GM18505 (cell line): Measurements from ENCODE around the gene RSRP1.

Experiments used
- ATAC-seq: cut with Tn5 transposase; IDR thresholded peaks from one replicate; pipeline ENCODE4 v1.9.1; 2021; ENCODE audit not compliant: unreplicated experiment
- POLR2A ChIP-seq: IDR thresholded peaks from 4 replicates; pipeline ENCODE4 v1.6.1; 2011; ENCODE audit warnings: borderline replicate concordance; ENCODE audit not compliant: insufficient read depth, insufficient read length; ENCODE audit errors: extremely low read depth

Gene RSRP1

DNA sequence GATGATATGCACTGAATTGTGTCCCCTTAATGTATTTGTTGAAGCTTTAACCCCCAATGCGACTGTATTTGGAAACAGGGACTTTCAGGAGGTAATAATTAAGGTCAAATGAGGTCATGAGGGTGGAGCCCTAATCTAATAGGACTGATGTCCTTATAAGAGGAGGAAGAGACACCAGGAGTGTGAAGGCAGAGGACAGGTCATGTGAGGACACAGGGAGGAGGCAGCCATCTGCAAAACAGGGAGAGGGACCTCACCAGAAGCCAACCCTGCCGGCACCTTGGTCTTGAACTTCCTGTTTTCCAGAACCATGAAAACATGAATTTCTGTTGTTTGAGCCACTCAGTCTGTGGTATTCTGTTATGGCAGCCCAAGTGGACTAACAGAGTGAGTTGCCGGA lies 30.2 kb downstream of the RSRP1 start:
- no peak for ATAC-seq
- TF ChIP-seq POLR2A, result no peak

DNA sequence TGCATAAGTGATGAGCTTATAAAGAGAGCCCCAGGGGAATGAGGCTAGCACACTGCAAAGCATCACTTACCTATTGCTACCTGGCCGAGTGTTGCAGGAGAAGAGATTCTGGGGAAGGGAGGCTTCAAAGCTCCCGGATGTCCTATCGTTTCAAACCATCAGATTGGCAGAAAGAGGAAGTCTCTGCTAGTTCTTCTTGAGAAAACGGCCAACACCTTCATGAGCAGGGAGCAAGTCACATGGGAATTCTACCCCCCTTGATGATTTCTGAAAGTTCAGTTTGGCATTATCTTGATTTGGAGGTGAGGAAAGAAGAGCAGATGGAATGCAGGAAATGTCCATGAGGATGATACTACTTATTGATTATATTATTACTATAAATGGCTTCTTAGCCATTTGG lies 31.1 kb downstream of the RSRP1 start:
- TF ChIP-seq POLR2A, result no peak
- ATAC-seq, result no peak

DNA sequence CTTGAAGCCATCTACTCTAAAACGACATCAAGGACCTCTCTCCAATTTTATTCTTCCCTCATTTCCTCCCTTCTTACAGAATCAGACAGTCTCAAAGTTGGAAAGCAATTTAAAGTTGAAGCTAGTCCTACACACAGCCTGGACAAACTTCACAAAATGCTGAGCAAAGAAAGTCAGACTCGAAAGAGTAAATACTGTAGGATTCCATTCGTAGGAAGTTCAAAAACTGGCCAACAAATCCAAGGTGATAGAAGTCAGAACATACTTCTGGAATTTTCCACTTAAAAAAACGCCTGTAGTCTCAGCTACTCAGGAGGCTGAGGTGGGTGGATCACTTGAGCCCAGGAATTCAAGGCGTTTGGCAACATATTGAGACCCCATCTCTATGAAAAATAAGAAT lies 34.5 kb downstream of the RSRP1 start:
- no peak for TF ChIP-seq POLR2A
- no peak for ATAC-seq

DNA sequence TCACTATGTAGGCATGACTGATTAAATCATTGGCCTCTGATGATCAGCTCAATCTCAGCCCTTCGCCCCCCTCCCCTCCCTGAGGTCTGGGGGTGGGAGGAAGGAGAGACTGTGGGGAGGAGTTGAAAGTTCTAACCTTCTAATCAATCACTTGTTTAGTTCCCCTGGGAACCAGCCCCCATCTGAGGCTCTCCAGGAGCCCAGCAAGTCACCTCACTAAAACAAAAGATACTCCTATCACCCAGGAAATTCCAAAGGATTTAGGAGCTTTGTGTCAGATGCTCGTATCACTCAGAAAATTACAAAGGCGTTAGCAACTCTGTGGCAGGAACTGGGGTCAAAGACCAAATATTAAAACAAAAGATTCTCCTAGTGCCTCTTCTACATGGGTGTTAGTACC lies 36.5 kb downstream of the RSRP1 start:
- TF ChIP-seq POLR2A, result no peak
- ATAC-seq, result no peak

DNA sequence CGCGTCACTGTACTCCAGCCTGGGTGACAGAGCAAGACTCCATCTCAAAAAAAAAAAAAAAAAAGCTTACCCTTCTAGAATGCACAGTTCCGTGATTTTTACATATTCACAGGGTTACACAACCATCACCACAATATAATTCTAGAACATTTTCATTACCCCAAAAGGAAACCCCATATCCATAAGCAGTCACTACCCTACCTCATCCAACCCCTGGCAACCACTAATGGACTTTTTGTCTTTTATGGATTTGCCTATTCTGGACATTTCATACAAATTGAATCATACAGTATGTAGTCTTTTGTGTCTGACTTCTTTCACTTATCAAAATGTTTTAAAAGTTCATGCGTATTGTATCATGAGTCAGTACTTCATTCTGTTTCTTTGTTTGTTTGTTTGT lies 37.7 kb downstream of the RSRP1 start:
- TF ChIP-seq POLR2A, result no peak
- no peak for ATAC-seq

DNA sequence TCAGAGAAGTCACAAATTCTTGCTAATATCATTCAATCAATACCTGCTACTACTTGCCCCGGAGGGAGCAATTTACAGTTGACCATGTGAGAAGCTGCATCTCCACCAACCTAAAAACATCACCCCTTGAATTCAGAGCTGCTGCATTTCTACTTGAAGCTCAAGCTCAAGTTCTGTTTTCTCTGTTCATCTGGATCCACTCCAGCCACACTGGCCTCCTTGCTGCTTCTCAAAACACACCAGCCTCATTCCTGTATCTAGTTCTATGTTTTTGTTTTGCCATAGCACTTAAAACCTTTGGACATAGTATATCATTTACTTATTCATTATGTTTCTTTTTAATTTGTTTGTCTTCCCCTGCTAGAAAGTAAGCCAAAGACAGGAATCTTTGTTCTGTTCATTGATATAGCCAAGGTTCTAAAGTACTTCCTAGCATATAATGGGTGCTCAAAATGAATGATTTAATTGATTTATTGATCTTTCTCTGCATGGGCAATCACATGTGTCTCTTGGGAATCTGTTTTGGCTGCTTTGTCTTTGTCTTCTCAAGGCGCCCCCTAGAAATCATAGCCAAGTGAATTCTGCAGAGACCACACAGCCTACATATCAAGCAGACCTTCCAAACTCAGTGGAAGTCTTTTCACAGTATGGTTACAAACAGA lies 38.6 kb downstream of the RSRP1 start:
- ATAC-seq, result no peak
- no peak for TF ChIP-seq POLR2A

DNA sequence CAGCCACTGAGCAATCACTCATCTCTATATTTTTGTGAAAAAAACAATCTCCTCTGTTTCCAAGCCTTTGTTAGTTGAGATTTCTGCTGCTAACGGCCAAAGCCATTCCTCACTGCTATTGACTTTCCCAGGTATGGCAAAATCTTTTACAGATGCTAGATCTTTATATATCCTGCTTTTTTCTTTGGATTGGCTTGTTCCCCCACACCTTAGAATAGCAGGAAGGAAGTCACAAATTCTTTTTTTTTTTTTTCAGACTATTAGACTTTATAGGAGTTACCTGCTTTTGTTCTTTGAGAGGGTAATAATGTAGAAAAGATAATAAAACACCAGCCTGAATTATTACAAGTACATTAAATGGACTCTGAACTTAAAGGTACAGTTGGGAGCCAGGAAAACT lies 39.2 kb downstream of the RSRP1 start:
- no peak for ATAC-seq
- no peak for TF ChIP-seq POLR2A

DNA sequence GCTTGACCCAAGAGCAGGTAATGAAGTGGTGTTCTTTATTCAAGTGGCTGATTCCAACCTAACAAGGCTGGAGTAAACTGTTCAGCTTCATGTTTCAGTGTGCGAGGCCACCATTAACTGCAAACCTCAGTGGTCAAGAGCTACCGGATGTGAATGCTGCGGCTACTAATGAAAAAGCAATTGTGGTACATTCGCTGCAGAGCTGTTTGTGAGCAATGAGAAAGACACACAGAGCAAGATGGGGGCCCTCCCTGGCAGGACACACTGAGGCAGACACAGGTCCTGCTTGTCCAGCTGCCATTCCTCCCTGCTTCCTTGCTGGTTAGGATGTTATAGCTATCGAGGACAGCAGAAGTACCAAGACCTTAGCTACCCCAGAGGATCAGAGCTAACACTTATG lies 41.1 kb downstream of the RSRP1 start:
- ATAC-seq, result no peak
- no peak for TF ChIP-seq POLR2A

DNA sequence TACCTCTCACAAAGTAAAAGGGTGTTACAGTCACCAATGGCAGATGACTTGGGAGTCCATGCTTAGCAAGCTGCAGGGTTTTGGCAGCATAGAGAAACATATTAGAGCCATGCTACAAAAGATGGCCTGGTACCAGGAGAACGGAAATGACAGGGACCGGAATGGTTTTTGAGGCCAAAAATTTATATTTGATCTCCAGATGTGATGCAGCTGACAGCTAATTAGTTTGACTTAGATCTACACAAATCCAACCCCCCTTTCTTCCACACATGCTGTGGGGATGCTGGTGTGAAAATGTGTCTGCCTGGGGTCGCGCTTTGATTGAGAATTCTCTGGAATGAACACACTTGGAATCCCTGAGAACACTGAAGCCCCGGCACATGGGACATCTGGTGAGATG lies 41.5 kb downstream of the RSRP1 start:
- TF ChIP-seq POLR2A, result no peak
- ATAC-seq, result no peak

DNA sequence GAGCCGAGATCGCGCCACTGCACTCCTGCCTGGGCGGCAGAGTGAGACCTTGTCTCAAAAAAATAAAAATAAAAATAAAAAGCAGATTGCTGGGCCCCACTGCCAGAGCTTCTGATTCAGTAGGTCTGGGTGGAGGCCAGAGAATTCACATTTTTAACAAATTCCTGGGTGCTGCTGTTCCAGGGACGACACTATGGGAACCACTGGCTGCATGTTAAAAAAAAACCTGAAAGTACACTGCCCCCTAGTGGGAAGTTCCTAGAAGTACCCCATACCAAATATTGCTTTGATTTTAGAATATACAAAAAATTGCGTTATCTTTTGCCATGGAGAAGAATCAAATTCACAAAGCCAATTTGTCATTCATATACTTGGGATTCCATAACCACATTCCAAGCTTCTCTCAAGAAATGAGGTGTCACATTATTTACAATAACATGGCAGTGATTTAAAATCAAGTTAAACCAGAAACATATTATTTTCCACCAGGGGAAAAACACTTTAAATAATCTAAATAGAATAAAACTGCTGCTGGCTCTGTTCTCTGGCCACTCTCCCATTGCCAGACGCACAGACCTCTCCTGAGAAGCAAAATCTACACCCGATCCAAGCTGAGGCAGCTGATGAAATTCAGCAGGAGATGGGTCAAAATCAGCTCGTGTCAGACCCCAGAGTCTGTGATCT lies 42.3 kb downstream of the RSRP1 start:
- no peak for TF ChIP-seq POLR2A
- ATAC-seq, result no peak

DNA sequence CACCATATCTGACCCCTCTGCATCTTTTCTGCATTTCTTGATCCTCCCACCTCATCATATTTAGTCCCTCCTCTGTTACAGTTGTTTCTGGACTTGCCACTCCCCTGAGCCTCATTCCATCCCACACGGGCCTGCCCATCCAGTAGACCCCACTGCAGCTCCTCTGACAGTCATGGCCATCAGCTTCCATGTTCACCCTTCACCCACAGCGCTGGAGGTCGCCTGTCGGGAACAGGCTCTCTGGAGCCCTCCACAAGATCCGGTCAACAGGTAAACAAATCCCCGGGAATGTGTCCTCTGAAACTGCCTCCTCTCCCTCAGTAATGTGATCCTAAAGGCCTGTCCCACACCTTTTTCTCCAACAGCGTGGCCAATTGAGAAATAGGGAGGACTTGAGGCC lies 46.2 kb downstream of the RSRP1 start:
- no peak for TF ChIP-seq POLR2A
- ATAC-seq, result no peak

DNA sequence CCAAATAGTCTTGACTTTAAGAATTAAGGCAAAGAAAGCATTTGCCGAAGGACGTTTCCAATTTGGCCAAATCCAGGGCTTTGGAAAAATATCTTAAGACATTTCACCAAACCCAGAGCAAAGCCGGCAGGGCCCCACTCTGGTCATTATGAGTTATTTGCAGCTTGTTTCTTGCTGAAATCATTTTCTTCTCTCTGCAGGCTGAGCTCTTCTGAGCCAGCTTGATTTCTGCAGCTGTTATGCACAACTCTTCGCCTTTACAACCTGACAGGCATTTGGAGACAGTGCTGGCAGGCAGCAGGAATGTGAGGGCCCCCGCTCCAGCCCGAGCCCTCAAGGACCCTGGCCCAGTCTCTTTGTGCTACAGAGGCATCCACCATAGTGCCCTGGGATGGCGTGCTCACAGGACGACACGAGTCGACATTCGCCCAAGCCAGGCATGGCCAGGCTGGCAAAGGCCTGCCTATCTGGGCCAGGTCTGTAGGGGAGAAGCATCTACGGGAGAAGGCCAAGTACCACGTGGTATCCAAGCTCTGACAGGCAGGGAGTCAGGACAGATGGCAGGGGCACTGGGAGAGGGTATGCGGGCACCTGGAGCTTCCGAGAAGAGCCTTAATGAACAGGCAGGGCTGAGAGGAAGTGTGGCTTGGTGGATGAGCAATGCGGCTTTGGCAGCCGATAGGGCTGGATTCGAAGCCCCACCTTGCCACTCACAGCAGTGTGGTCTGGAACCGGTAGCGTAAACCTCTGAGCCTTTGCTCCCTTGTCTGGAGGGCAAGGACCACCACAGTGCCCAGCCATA lies 47.2 kb downstream of the RSRP1 start:
- no peak for ATAC-seq
- TF ChIP-seq POLR2A, result no peak

DNA sequence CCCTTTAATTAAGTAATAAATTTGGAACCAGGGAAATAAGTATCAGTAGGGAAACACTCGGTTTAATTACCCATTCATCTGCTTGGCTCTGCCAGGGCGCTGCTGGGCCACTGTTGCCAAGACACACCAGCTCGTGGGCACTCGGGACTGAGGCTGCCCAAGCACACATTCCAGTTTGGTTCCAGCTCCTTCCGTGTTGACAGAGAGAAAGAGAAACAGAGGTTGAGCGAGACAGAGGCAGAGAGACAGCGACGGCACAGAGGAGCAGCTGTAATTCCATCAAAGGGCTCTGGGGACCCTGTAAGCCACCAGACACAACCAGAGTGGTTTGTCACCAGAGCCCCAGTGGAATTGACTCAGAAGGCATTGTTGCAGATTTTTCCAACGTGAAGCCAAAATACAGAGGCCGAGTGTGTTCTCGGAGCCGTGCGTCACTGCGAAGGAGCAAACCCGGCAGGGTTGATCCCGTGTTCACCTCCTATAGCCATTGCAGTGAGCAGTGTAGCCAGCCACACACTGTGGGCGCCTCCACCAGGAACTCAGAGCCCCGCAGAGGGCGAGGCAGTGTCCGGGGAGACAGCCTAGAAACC lies 48.5 kb downstream of the RSRP1 start:
- no peak for TF ChIP-seq POLR2A
- ATAC-seq, result no peak
